Upper lobe of left lung (tissue), 6 donors: ENCODE data around the gene C1QTNF5. TPM values are rescaled to one million over a fixed set of nuclear protein-coding genes. Genes with fewer than 3 reads are reported as not detected.

Experiments used
- ATAC-seq, 2 donors: fragments of 200-7000 bp; cut with Tn5 transposase; one replicate each; pipeline ENCODE4 v1.9.1; 2022; ENCODE audit warnings: mild to moderate bottlenecking in 2 of 2, moderate library complexity in 2 of 2; ENCODE audit not compliant: low FRiP score in 2 of 2
- DNase-seq, 2 donors: peaks; one replicate each; pipeline ENCODE4 v3.0.0-alpha.2; 2019 to 2020
- H3K27ac ChIP-seq, 4 donors: fragments of 200-600 bp; sonication (generic); one replicate each; pipeline ENCODE4 v1.5.1; 2016 to 2019
- H3K27me3 ChIP-seq, 4 donors: fragments of 200-600 bp; sonication (generic); one replicate each; pipeline ENCODE4 v1.5.1; 2017 to 2019
- H3K36me3 ChIP-seq, 4 donors: fragments of 200-600 bp; sonication (generic); one replicate each; pipeline ENCODE4 v1.5.1; 2016 to 2019
- H3K4me1 ChIP-seq, 4 donors: fragments of 200-600 bp; sonication (generic); one replicate each; pipeline ENCODE4 v1.5.1; 2018 to 2019
- H3K4me3 ChIP-seq, 4 donors: fragments of 200-600 bp; sonication (generic); one replicate each; pipeline ENCODE4 v1.5.1; 2017 to 2019; ENCODE audit warnings: mild to moderate bottlenecking in 2 of 4, moderate library complexity in 1 of 4
- H3K9me3 ChIP-seq, 4 donors: fragments of 200-600 bp; sonication (generic); one replicate each; pipeline ENCODE4 v1.5.1; 2018 to 2019
- EP300 ChIP-seq, 4 donors: sonication (generic); formaldehyde crosslinking; IDR thresholded peaks; one replicate each; pipeline ENCODE4 v1.5.1; 2017; ENCODE audit warnings: antibody characterized with exemption in 4 of 4, control low read depth in 2 of 4
- POLR2A ChIP-seq, 4 donors: fragments of 450-650 bp; IDR thresholded peaks; one replicate each; pipeline ENCODE4 v1.5.1; 2016 to 2017; ENCODE audit warnings: antibody characterized with exemption in 4 of 4, mild to moderate bottlenecking in 2 of 4
- POLR2AphosphoS5 ChIP-seq, 2 donors: sonication (generic); formaldehyde crosslinking; IDR thresholded peaks; one replicate each; pipeline ENCODE4 v1.5.1; 2017; ENCODE audit warnings: antibody characterized with exemption in 2 of 2
- WGBS, 2 donors: methylation state at CpG; one replicate each; pipeline ENCODE4 v1.1.5; 2017 to 2018; 5-methylcytosine and 5-hydroxymethylcytosine counted together
- total RNA-seq, 6 donors: library from RNA; depleted of rRNA in 4 of 6; stranded (reverse); fragments of >200 nt in 4 of 6; gene quantifications; one replicate each; pipeline versions ENCODE4 v1.1.0 to v1.2.1, GENCODE V29; 2016 to 2021
- TF ChIP-seq, protein P1 (sequence below), 6 experiments: fragments of 450-650 bp in 4 of 6; fragments of 200-600 bp in 2 of 6; sonication (generic) in 2 of 6; IDR thresholded peaks; one replicate each; pipeline ENCODE4 v1.5.1; 2016 to 2019; ENCODE audit warnings: antibody characterized with exemption in 6 of 6
- donor health status: DM: no; HTN: no; CAD: no; lungs with moderate emphysema.
- donor health status: DM: no; HTN: yes; CAD: no; lungs with severe emphysema.

C1QTNF5 gene
- total RNA-seq, 6 donors from 2014 or later = 10.5 to 57.2 (median 26.4) TPM

GRCh38 chr11:119315131-119316015 lies 25.3 kb downstream of the C1QTNF5 start:
- Histone ChIP-seq H3K27me3 (peaks cover 0 to 25% (median 12%) of the 10 kb centered on the region in 4 donors), H3K4me1 (peaks cover 38 to 56% (median 46%) of the 10 kb centered on the region in 4 donors), H3K36me3 (peaks cover 0 to 42% (median 0%) of the 10 kb centered on the region in 4 donors), H3K9me3 (no peaks in the 10 kb centered on the region), H3K27ac (peak overlapping the region; percentile 81 to 96 (median 90)), H3K4me3 (peak overlapping the region; percentile 27 to 63 (median 53))
- ATAC-seq (peak; percentile 0 to 15), DNase-seq (peak in 1 of 2 donors; percentile 85)
- 0 to 9% methylated on average over 8 to 26 of the region's 29 CpGs for WGBS, 2 donors
- TF ChIP-seq POLR2AphosphoS5 (IDR thresholded peaks at IDR 0.05) (no peak), POLR2A (IDR thresholded peaks at IDR 0.05) (no peak)
- TF ChIP-seq, protein P1, sequence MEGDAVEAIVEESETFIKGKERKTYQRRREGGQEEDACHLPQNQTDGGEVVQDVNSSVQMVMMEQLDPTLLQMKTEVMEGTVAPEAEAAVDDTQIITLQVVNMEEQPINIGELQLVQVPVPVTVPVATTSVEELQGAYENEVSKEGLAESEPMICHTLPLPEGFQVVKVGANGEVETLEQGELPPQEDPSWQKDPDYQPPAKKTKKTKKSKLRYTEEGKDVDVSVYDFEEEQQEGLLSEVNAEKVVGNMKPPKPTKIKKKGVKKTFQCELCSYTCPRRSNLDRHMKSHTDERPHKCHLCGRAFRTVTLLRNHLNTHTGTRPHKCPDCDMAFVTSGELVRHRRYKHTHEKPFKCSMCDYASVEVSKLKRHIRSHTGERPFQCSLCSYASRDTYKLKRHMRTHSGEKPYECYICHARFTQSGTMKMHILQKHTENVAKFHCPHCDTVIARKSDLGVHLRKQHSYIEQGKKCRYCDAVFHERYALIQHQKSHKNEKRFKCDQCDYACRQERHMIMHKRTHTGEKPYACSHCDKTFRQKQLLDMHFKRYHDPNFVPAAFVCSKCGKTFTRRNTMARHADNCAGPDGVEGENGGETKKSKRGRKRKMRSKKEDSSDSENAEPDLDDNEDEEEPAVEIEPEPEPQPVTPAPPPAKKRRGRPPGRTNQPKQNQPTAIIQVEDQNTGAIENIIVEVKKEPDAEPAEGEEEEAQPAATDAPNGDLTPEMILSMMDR (IDR thresholded peaks at IDR 0.05) = peak in 3 of 6 experiments; percentile 26 to 51 (median 37)

GRCh38 chr11:119314726-119315125 lies 26.0 kb downstream of the C1QTNF5 start:
- ATAC-seq (no peak), DNase-seq (peak in 1 of 2 donors; percentile 42)
- H3K4me1 ChIP-seq = peaks cover 35 to 50% (median 41%) of the 10 kb centered on the region in 4 donors
- H3K4me3 ChIP-seq = peak overlapping the region in 3 of 4 donors; percentile 50 to 63 (median 56)
- H3K9me3 ChIP-seq = no peaks in the 10 kb centered on the region
- WGBS, 2 donors = 73% methylated on average over 16 of the region's 18 CpGs; no CpG with 5 or more reads in 1 of the 2 donors
- peak overlapping the region in 3 of 4 donors; percentile 81 to 96 (median 91) for H3K27ac ChIP-seq
- peaks cover 0 to 25% (median 12%) of the 10 kb centered on the region in 4 donors for H3K27me3 ChIP-seq
- TF ChIP-seq EP300 (IDR thresholded peaks at IDR 0.05) (no peak), POLR2A (IDR thresholded peaks at IDR 0.05) (no peak), POLR2AphosphoS5 (IDR thresholded peaks at IDR 0.05) (no peak)
- TF ChIP-seq, protein P1 (IDR thresholded peaks at IDR 0.05) = no peak
- H3K36me3 ChIP-seq = peaks cover 0 to 49% (median 0%) of the 10 kb centered on the region in 4 donors

DNA sequence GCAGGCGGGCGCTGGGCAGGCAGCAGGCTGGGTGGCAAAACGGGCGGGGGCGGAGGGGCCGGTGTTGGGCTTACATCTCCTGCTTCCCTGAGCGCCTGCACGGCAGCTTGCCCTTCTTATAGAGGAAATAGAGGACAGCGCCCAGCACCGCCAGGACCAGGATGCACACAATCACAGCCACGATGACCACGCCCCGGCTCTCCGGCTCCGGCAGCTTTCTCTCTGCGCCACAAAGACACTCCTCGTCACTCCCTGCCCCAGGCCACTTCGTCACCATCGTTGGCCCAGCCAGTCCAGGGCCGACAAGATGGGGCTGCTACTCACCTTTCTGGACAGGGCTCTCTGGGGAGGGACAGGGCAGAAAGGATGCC lies 30.0 kb downstream of the C1QTNF5 start:
- WGBS, 2 donors = 72 to 73% methylated on average over 20 of the region's 20 CpGs
- no peaks in the 10 kb centered on the region for H3K9me3 ChIP-seq
- ATAC-seq (no peak), DNase-seq (peak in 1 of 2 donors; percentile 81)
- peaks cover 6 to 16% (median 9%) of the 10 kb centered on the region in 4 donors for H3K4me1 ChIP-seq
- no peak overlapping the region for H3K4me3 ChIP-seq
- H3K36me3 ChIP-seq = peaks cover 0 to 76% (median 9%) of the 10 kb centered on the region in 4 donors
- TF ChIP-seq POLR2A (IDR thresholded peaks at IDR 0.05) = no peak
- no peak for TF ChIP-seq POLR2AphosphoS5 (IDR thresholded peaks at IDR 0.05)
- TF ChIP-seq, protein P1 (IDR thresholded peaks at IDR 0.05) = no peak
- TF ChIP-seq EP300 (IDR thresholded peaks at IDR 0.05) = no peak
- peak overlapping the region in 2 of 4 donors; percentile 21 to 38 for H3K27ac ChIP-seq
- peaks cover 0 to 8% (median 3%) of the 10 kb centered on the region in 4 donors for H3K27me3 ChIP-seq

DNA sequence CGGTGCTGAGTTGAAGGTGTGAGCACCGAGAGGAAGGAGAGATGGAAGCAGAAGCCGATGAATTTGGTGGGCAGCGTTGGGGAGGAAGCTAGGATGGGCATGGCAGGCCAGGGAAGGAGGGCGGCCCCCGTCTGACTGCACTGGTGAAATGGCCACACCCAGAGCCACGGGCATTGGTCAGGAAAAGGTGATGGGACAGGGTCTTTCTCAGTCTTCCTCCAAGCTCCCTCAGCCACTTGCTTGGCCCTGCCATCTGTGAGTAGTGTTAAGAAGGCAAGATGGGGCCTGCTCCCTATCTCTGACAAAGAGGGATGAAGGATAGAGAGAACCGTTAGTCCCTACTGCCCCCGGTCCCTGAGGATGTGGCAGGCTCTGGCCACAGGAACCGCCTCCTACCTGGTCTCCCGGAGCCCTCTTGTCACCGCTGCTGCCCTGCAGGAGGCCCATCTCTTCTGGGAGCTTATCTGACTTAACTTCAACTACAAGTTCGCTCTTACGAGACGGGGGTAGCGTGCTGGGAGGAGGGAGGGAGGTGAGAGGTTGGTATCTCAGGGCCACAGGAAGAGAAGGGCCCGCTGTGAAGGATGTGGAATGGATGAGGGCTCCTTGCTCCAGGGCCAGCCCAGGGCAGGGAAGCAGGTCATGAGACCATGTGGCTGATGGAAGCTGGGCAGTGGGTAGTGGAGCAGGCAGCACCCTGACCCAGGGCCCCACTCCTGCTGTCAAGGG lies 30.6 kb downstream of the C1QTNF5 start:
- H3K27ac ChIP-seq = peak overlapping the region in 2 of 4 donors; percentile 20 to 38
- 79 to 81% methylated on average over 17 of the region's 17 CpGs for WGBS, 2 donors
- no peak for DNase-seq
- peaks cover 0 to 3% (median under 1%) of the 10 kb centered on the region in 4 donors for H3K27me3 ChIP-seq
- peaks cover under 1 to 10% (median 4%) of the 10 kb centered on the region in 4 donors for H3K4me1 ChIP-seq
- ATAC-seq = no peak
- H3K36me3 ChIP-seq = peaks cover 0 to 76% (median 9%) of the 10 kb centered on the region in 4 donors
- H3K4me3 ChIP-seq = no peak overlapping the region
- TF ChIP-seq POLR2AphosphoS5 (IDR thresholded peaks at IDR 0.05) (no peak), EP300 (IDR thresholded peaks at IDR 0.05) (no peak), POLR2A (IDR thresholded peaks at IDR 0.05) (no peak)
- TF ChIP-seq, protein P1 (IDR thresholded peaks at IDR 0.05) = no peak
- H3K9me3 ChIP-seq = no peaks in the 10 kb centered on the region
